LHCN-M2 (cell line): ENCODE measurements around the gene DCAF7. TPM values are rescaled to one million over a fixed set of nuclear protein-coding genes. Genes with fewer than 3 reads are reported as not detected.
A peak's percentile ranks its signal among the peaks of the same experiment; 100 is the strongest.

Experiments
- DNase-seq: peaks from one replicate; pipeline ENCODE4 v3.0.0-alpha.2; 2012; ENCODE audit warnings: low read depth
- polyA plus RNA-seq: library from polyadenylated mRNA; unstranded; fragments of >200 nt; gene quantifications from one replicate; pipeline ENCODE4 v1.2.1, GENCODE V29; 2012; ENCODE audit warnings: missing spikeins
- total RNA-seq: library from RNA; depleted of rRNA; stranded (reverse); fragments of >200 nt; gene quantifications from 2 replicates; pipeline ENCODE4 v1.2.3, GENCODE V29; 2014; rRNA removed

The DCAF7 gene
- total RNA-seq: 33.7 and 41.0 TPM in 2 replicates
- polyA plus RNA-seq: 35.4 TPM

GRCh38 chr17:63549946-63550816 lies at the start of gene DCAF7:
DCAF7 (plus strand) TSS chr17:63550477; CDS start chr17:63550678, 201 bp downstream.
- DNase-seq: peak; percentile 100

GRCh38 chr17:63500543-63501390 lies 49.5 kb upstream of the DCAF7 start:
- DNase-seq: no peak

- no peak for DNase-seq
Observed at GRCh38 chr17:63503341-63503705, 47.0 kb upstream of the DCAF7 start.

GRCh38 chr17:63504261-63504660 lies 46.0 kb upstream of the DCAF7 start:
- no peak for DNase-seq

DNA sequence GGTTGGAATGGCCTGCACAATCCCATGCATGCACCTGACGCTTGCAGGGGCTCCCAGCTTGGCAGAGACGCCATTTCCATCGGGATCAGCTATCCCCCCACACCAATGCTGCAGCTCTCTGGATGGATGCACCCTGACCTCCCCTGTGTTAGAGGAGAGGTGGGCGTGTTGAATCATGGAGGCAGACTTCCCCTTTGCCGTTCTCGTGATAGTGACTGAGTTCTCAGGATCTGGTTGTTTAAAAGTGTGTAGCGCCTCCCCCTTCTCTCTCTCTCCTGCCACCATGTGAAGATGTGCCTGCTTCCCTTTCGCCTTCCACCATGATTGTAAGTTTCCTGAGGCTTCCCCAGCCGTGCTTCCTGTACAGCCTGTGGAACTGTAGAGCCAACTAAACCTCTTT lies 44.9 kb upstream of the DCAF7 start:
- DNase-seq: no peak

DNA sequence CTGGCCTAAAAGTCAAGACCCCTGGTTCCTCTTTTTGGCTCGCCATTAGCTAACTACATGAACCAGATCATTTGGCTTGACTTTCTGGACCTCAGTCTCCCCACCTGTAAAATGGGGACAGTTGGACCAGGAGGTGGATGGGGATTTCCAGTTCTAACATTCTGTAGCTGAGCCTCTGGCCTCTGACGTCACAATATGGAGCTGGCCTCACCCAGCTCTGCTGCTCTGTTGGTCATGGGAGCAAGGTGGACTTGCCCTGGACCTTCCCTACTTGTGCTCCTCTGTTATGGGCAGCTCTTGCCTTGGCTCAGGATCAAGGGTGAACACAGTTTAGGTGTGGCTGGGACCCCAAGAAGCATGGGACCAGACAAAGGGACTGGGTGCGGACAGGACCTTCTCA lies 43.6 kb upstream of the DCAF7 start:
- DNase-seq: no peak

DNA sequence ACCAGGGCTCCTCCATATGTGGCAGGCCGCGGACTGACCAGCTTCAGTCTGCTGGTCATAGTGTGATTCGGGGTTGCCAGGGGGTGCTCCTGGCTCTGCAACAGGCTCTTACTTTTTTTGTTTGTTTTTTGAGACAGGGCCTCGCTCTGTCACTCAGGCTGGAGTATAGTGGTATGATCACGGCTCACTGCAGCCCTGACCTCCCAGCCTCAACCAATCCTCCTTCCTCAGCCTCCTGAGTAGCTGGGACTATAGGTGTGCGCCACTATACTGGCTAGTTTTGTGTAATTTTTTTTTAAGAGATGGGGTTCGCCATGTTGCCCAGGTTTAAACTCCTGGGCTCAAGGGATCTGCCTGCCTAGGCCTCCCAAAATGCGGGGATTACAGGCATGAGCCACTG lies 38.9 kb upstream of the DCAF7 start:
- no peak for DNase-seq

GRCh38 chr17:63512388-63512787 lies 37.9 kb upstream of the DCAF7 start:
- DNase-seq: no peak

DNA sequence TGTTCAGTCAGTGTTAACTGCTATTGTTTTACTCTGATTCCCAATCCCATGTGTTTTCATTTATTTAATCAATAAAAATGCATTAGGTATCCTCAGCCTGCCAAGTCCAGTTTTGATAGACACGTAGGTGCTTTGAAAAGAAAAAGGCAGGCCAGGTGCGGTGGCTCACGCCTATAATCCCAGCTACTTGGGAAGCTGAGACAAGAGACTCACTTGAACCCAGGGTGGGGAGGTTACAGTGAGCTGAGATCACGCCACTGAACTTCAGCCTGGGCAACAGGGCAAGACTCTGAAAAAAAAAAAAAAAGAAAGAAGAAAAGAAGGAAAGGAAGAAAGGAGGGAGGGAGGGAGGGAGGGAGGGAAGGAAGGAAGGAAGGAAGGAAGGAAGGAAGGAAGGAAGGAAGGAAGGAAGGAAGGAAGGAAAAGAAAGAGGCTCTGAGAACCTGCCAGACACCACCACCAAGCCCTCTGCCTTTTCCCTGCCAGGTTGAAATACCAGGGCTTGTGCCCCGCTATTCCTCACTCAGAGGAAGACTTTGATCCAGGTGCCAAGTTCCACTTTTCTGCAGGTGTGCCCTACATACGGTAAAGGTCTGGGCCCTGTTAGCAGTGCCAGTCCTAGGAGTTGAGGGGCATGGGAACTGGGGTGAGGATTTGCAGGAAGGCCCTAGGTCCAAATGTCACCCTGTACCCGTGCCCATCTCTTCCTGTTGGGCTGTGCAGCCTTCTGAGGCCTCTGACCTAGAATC lies 37.2 kb upstream of the DCAF7 start:
- DNase-seq: no peak

DNA sequence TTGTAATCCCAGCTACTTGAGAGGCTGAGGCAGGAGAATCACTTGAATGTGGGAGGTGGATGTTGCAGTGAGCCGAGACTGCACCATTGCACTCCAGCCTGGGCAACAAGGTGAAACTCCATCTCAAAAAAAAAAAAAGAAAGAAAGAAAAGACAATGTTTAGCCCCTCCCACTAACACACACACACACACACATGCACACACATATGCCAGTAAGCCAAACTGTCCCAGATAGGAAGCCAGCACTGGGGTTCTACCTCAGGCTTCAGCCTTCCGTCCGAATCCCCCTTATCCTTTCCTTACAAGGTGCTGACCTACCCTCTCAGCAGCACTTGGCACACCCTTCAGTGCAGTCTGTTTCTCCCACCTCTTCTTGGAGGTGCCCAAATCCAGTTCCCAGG lies 35.8 kb upstream of the DCAF7 start:
- no peak for DNase-seq

GRCh38 chr17:63514974-63515373 lies 35.3 kb upstream of the DCAF7 start:
- no peak for DNase-seq

- DNase-seq: no peak
Observed at GRCh38 chr17:63515426-63515825, 34.9 kb upstream of the DCAF7 start.

DNA sequence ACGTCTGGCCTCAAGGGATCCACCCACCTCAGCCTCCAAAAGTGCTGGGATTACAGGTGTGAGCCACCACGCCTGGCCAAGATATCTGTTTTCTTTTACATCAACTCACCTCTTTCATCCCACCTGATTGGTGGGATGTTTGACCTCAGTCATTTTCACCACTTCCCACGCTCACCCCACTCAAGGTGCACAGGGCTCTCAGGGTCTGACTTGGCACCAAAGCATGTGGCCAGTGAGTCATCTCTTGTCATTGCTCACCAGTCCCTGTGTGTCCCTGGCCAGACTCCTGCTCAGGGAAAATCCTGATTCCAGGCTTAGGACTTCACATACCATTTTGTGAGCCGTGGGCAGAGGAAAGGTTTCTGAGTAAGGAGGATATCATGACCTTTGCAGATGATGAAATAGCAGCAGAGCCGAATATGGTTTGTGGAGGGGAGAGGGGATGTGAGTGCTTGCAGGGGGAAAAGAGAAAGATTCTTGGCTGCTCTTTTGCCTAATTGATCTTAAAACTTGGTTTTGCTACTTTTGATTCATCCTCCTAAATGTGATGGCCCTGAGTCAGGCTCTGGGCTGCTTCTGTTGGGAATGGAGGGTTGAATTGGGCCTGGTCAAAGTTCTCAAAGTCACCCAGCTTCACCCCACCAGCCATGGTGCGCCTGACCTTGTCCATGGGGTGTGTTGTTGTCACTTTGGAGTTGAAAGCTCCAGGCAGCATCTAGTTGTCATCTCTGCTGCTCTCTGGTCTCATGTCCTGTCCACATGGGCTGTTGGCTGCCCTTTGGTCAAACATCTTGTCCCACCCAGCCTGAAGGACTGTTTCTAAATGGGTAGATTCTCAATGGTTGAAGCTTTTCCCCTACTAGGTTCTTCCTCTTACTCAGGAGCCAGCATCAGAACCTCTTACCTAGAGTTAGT lies 33.1 kb upstream of the DCAF7 start:
- DNase-seq: peak; percentile 36

DNA sequence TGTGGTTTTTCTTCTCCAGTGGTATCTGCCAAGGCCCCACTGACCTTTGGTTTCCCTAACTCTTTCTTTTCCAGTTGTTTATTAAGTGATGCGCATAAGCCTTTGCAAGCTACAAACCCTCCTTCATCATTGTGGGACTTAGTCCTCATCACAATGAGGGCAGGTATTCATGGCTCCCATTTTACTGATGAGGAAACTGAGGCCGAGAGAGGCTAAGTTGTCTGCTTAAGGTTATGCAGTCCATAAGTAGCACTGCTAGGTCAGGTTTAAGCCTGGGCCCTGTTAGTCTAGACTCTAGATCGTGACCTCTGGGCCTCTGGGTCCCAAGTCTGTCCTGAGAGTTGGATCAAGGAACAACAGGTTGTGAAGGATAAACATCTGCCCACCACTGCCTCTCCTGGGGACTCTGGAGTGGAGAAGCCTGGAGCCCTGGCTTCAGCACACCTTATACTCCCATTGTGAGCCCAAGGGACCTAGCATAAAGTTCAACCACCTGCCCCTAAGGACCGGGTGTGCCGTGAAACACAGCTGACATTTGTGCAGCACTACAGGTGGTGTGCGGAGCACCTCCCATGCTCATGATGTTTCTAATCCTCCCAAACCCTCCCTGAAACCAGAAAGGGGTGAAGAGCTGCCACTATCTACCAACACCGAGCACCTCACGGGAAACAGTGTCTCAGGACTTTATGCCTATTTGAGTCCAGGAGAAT lies 32.3 kb upstream of the DCAF7 start:
- DNase-seq: no peak

- DNase-seq: no peak
Observed at GRCh38 chr17:63519116-63519881, 31.0 kb upstream of the DCAF7 start.

GRCh38 chr17:63519972-63520882 lies 30.1 kb upstream of the DCAF7 start:
- DNase-seq: no peak

DNA sequence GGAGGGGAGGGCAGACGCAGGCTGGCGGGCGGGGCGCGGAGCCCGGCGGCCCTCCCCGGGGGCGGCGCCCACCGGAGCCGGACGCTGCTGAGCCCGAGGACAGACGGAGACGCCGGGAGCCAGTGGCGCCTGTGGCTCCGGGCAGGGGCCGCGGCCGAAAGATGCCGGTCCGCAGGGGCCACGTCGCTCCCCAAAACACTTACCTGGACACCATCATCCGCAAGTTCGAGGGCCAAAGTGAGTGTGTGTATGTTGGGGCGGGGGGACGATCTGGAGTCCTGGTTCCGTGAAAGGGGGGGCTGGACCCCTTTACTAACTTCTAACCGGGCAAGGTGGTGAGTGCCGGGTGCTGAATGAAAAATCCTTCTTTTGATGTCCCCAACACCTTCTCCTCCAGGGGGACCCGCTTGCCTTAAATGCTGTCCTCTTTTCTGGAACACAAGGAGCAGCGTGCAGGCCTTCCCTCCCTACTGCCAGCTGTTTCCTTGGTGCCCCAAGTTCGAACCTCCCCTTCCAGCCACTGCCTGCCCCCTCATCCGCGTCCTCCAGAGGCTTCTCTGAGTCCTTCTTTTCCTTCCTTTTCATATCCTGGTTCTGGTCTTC lies 26.9 kb upstream of the DCAF7 start, which contains the start of gene KCNH6:
Gene KCNH6 (plus strand): TSS at position 106 of the 603 bp plus-strand sequence. CDS start 56 bp downstream, at position 162.
- no peak for DNase-seq

DNA sequence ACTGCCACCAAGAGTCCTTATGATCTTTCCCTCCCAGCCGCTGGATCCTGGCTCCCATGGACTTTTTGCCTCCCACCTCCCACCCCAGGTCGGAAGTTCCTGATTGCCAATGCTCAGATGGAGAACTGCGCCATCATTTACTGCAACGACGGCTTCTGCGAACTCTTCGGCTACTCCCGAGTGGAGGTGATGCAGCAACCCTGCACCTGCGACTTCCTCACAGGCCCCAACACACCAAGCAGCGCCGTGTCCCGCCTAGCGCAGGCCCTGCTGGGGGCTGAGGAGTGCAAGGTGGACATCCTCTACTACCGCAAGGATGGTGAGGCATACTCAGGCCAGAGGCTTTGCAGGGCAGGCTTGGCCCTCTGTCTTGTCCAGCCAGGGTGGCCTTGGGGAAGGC lies 26.2 kb upstream of the DCAF7 start:
- no peak for DNase-seq
